SKM-1 treated with dmso at 0.1 percent for 144 hours (cell line): ENCODE data around the gene SLX9.

Experiments
- DNase-seq: peaks from one replicate; lab custom pipeline; 2025; ENCODE audit not compliant: unreplicated experiment; lab: John Stamatoyannopoulos, UW

Gene SLX9

GRCh38 chr21:45001134-45002095, 61.6 kb downstream of the SLX9 start:
- no peak for DNase-seq

- DNase-seq = no peak
These were observed 62.8 kb downstream of the SLX9 start for GRCh38 chr21:45002381-45003204.

- DNase-seq = no peak
These were observed 63.7 kb downstream of the SLX9 start for GRCh38 chr21:45003331-45004058.

GRCh38 chr21:45004059-45004422, 64.2 kb downstream of the SLX9 start:
- no peak for DNase-seq

- no peak for DNase-seq
These were observed 64.8 kb downstream of the SLX9 start for GRCh38 chr21:45004481-45005247.

GRCh38 chr21:45006536-45007095, 66.8 kb downstream of the SLX9 start:
- DNase-seq = no peak

- no peak for DNase-seq
These were observed 69.8 kb downstream of the SLX9 start for GRCh38 chr21:45009616-45010015.

GRCh38 chr21:45010096-45010495, 70.3 kb downstream of the SLX9 start:
- DNase-seq = no peak

GRCh38 chr21:45010860-45011259, 71.0 kb downstream of the SLX9 start:
- DNase-seq = no peak

GRCh38 chr21:45011426-45011825, 71.6 kb downstream of the SLX9 start:
- DNase-seq = no peak

- DNase-seq = no peak
These were observed 72.3 kb downstream of the SLX9 start for GRCh38 chr21:45011911-45012661.

- DNase-seq = no peak
These were observed 72.9 kb downstream of the SLX9 start for GRCh38 chr21:45012662-45013259.

GRCh38 chr21:45013260-45013841, 73.5 kb downstream of the SLX9 start:
- no peak for DNase-seq

- DNase-seq = no peak
These were observed 75.1 kb downstream of the SLX9 start for GRCh38 chr21:45014747-45015468.

GRCh38 chr21:45015469-45015860, 75.6 kb downstream of the SLX9 start:
- DNase-seq = no peak

GRCh38 chr21:45016031-45016405, 76.2 kb downstream of the SLX9 start:
- DNase-seq = no peak

GRCh38 chr21:45016406-45017038, 76.7 kb downstream of the SLX9 start:
- DNase-seq = no peak
